HCT116 (cell line): ENCODE data around the gene COL7A1. TPM values are rescaled to one million over a fixed set of nuclear protein-coding genes. Genes with fewer than 3 reads are reported as not detected.

Experiments used
- ATAC-seq: fragments of 200-7000 bp; cut with Tn5 transposase; 2 replicates; pipeline ENCODE4 v1.9.1; 2020; ENCODE audit warnings: mild to moderate bottlenecking, moderate library complexity
- BruUV-seq: library from RNA; stranded (reverse); fragments of 400-500 nt; replicated peaks from 2 replicates; lab custom pipeline; 2021; lab: Mats Ljungman, UMichigan
- CTCF ChIA-PET: fragments of 300-600 bp; sonication (Branson Sonifier 250); formaldehyde crosslinking; loops from one replicate; lab custom pipeline; 2021; ENCODE audit warnings: antibody characterized with exemption; lab: Charles Lee
- POLR2A ChIA-PET: fragments of 300-600, 350-600 bp; sonication (Branson Sonifier 250); formaldehyde crosslinking; loops from one replicate; lab custom pipeline; 2021; ENCODE audit warnings: antibody characterized with exemption; lab: Charles Lee
- RAD21 ChIA-PET, 2 experiments: fragments of 300-600 bp; sonication (Branson Sonifier 250); formaldehyde crosslinking; loops; one replicate each; lab custom pipeline; 2023; ENCODE audit warnings: low total read pairs in 2 of 2; ENCODE audit not compliant: uncharacterized antibody in 2 of 2, unreplicated experiment in 2 of 2, low non-redundant PET in 1 of 2; lab: Charles Lee
- DNase-seq: peaks from one replicate; pipeline ENCODE4 v3.0.0-alpha.2; 2010; ENCODE audit warnings: low read depth, low spot score
- H2AFZ ChIP-seq: fragments of 200-600 bp; shearing (Covaris generic), sonication (generic); 2 replicates; pipeline ENCODE4 v1.6.1; 2017; ENCODE audit warnings: low read depth, mixed run types, mixed read lengths, antibody characterized with exemption, low read length; ENCODE audit not compliant: poor library complexity, severe bottlenecking
- H3K27ac ChIP-seq: 2 replicates; pipeline ENCODE4 v1.5.1; 2012; ENCODE audit warnings: low read depth, low read length
- H3K27me3 ChIP-seq: fragments of 200-600 bp; sonication (generic); 2 replicates; pipeline ENCODE4 v1.6.1; 2016; ENCODE audit warnings: mixed run types, low read length, mixed read lengths; ENCODE audit not compliant: insufficient read depth
- H3K36me3 ChIP-seq, 2 experiments: fragments of 200-500 bp in 1 of 2; fragments of 200-600 bp in 1 of 2; sonication (Bioruptor generic) in 1 of 2; sonication (generic) in 1 of 2; 2 replicates each; pipeline versions ENCODE4 v1.5.1 to v1.6.1; 2014 to 2016; ENCODE audit warnings: low read length in 2 of 2, inconsistent platforms in 1 of 2, mixed read lengths in 1 of 2, mixed run types in 1 of 2; ENCODE audit not compliant: insufficient read depth in 2 of 2, control insufficient read depth in 1 of 2
- H3K4me1 ChIP-seq, 2 experiments: fragments of 200-600 bp in 1 of 2; sonication (generic) in 1 of 2; 2 replicates each; pipeline versions ENCODE4 v1.5.1 to v1.6.1; 2012 to 2017; ENCODE audit warnings: low read length in 2 of 2, inconsistent platforms in 1 of 2, mild to moderate bottlenecking in 1 of 2, mixed read lengths in 1 of 2, mixed run types in 1 of 2, moderate library complexity in 1 of 2; ENCODE audit not compliant: insufficient read depth in 2 of 2, control insufficient read depth in 1 of 2
- H3K4me2 ChIP-seq: fragments of 200-600 bp; sonication (generic); 2 replicates; pipeline ENCODE4 v1.6.1; 2017; ENCODE audit warnings: mixed run types, low read length, mixed read lengths
- H3K4me3 ChIP-seq, 2 experiments: fragments of 200-600 bp in 1 of 2; sonication (generic) in 1 of 2; replicated peaks in 1 of 2; 2 replicates each; pipeline ENCODE4 v1.5.1; 2011 to 2016; ENCODE audit warnings: low read length in 2 of 2, control low read depth in 1 of 2, low read depth in 1 of 2, mild to moderate bottlenecking in 1 of 2, mixed read lengths in 1 of 2, mixed run types in 1 of 2
- H3K79me2 ChIP-seq: fragments of 200-600 bp; sonication (generic); 2 replicates; pipeline ENCODE4 v1.6.1; 2017; ENCODE audit warnings: mild to moderate bottlenecking, mixed run types, low read length, moderate library complexity, mixed read lengths; ENCODE audit not compliant: insufficient read depth
- H3K9ac ChIP-seq: fragments of 200-600 bp; sonication (generic); 2 replicates; pipeline ENCODE4 v1.6.1; 2016; ENCODE audit warnings: low read length, mixed read lengths
- H3K9me2 ChIP-seq: fragments of 200-600 bp; sonication (generic), shearing (Covaris generic); 2 replicates; pipeline ENCODE4 v1.6.1; 2017; ENCODE audit warnings: mixed run types, mild to moderate bottlenecking, moderate library complexity; ENCODE audit not compliant: insufficient read depth
- H3K9me3 ChIP-seq, 2 experiments: fragments of 200-500 bp in 1 of 2; fragments of 200-600 bp in 1 of 2; sonication (Bioruptor generic) in 1 of 2; sonication (generic) in 1 of 2; 2 replicates each; pipeline ENCODE4 v1.6.1; 2014 to 2017; ENCODE audit warnings: low read length in 2 of 2, mixed read lengths in 2 of 2, inconsistent platforms in 1 of 2, low read depth in 1 of 2, mild to moderate bottlenecking in 1 of 2, mixed run types in 1 of 2, moderate library complexity in 1 of 2; ENCODE audit not compliant: control insufficient read depth in 1 of 2, insufficient read depth in 1 of 2
- H4K20me1 ChIP-seq: fragments of 200-600 bp; sonication (generic), shearing (Covaris generic); 2 replicates; pipeline ENCODE4 v1.6.1; 2017; ENCODE audit warnings: mixed run types, mild to moderate bottlenecking, moderate library complexity; ENCODE audit not compliant: insufficient read depth
- ZNF274 ChIP-seq: fragments of 200-500 bp; sonication (Bioruptor generic); IDR thresholded peaks from 2 replicates; pipeline ENCODE4 v1.6.1; 2014; ENCODE audit warnings: mild to moderate bottlenecking, low read depth, low read length, inconsistent platforms
- intact Hi-C: fragments of 100-400 bp; cut with micrococcal nuclease; formaldehyde crosslinking; loops from 2 replicates; pipeline ENCODE4 v1.10.0; 2022
- total RNA-seq: library from RNA; stranded (reverse); gene quantifications from one replicate; pipeline ENCODE4 v1.2.1, GENCODE V29; 2021; ENCODE audit not compliant: unreplicated experiment
- TF ChIP-seq, protein P1 (sequence below): IDR thresholded peaks from 2 replicates; pipeline ENCODE4 v1.6.1; 2012

Gene COL7A1
- total RNA-seq, 1 experiment from 2014 or later = 11.4 TPM

DNA sequence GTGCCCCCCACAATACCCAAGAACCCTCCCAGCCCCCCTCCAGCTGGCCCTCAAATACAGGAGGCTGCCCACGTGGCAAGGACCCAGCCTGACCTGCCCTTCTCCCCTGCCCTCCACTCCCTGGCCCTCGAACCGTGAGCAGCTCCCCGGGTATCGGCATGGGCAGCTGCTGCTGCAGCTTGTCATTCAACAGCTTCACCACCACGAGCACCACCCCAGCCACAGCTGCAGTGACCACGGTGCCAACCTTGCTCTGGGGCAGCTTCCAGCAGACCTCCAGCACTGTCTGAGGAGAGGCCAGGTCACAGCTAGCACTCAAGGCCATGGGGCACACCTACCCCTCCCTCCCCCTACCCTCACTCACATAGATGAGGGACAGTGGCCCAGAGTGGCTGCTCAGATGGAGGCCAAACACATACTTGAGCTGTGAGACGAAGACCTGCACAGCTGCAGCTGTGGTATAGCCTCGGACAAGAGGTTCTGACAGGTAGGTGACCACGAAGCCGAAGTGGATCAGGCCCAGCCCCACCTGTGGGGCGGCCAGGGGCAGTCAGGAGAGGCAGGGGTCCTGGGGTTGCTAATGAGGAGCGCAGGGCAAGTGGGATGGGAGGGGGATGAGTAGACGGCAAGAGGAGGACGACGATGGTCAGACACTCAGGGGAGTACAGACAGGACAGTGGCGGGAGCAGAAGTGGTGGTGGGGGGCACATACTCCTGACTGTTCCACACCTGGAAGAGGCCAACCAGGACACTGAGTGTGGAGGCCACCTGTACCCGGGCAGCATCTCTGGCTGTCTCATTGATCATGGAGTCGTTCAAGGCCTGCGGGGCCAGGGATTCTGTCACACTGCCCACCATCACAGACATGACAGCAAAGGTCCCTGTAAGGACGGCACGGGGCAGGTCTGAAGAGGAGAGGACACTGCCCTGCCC is 36.7 kb upstream of the COL7A1 start:
- Histone ChIP-seq H2AFZ (no peak overlapping the region), H4K20me1 (no peaks in the 10 kb centered on the region), H3K79me2 (peaks cover 12% of the 10 kb centered on the region; the same call in 1 of the 2 replicates), H3K4me1 (peaks cover 11 to 22% of the 10 kb centered on the region in 2 experiments), H3K27ac (no peak overlapping the region), H3K27me3 (no peaks in the 10 kb centered on the region), H3K9ac (no peak overlapping the region), H3K36me3 (peaks cover 20 to 39% of the 10 kb centered on the region in 2 experiments; a peak in 3 of 4 replicates), H3K4me2 (no peak overlapping the region), H3K9me2 (no peaks in the 10 kb centered on the region), H3K4me3 (no peak overlapping the region), H3K9me3 (no peaks in the 10 kb centered on the region)
- DNase-seq = no peak
- ChIA-PET POLR2A (interaction anchor here (0.6 to 0.7 kb wide), 2 partner anchors 86 to 288 kb away, joined by 3 read pairs; no protein-coding TSS in a partner anchor), CTCF (no interaction called here), RAD21 (no interaction called here)
- no peak for TF ChIP-seq ZNF274
- ATAC-seq = no peak
- BruUV-seq = no TSS peak
- intact Hi-C loops = no loop called here

DNA sequence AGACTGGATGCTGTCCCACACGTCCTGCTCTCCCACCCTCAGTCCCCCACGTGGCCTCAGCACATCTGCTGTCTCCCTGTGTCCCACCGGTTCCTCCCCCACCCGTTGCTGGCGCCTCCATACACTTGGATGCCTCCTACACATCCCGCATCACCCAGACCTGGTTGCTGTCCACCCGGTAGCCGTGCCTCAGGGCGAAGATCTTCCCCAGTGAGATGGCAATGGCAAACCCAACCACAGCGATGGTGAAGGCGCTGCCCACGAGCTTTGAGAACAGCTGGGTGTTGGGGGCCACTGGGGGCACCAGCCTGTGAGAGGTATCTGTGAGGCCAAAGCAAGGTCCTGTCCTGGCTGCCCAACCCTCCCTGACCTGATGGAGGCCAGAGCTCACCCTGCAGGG is 35.7 kb upstream of the COL7A1 start:
- ATAC-seq = no peak
- Histone ChIP-seq H3K4me1 (peaks cover 5 to 13% of the 10 kb centered on the region in 2 experiments; a peak in 3 of 4 replicates), H2AFZ (no peak overlapping the region), H3K4me3 (no peak overlapping the region), H3K9ac (no peak overlapping the region), H3K79me2 (peaks cover 12% of the 10 kb centered on the region; the same call in 1 of the 2 replicates), H3K36me3 (peaks cover 22 to 44% of the 10 kb centered on the region in 2 experiments; a peak in 3 of 4 replicates), H3K9me2 (no peaks in the 10 kb centered on the region), H3K9me3 (no peaks in the 10 kb centered on the region), H4K20me1 (no peaks in the 10 kb centered on the region), H3K27me3 (no peaks in the 10 kb centered on the region), H3K27ac (no peak overlapping the region), H3K4me2 (no peak overlapping the region)
- ChIA-PET CTCF (no interaction called here), RAD21 (no interaction called here), POLR2A (no interaction called here)
- TF ChIP-seq, protein P1, sequence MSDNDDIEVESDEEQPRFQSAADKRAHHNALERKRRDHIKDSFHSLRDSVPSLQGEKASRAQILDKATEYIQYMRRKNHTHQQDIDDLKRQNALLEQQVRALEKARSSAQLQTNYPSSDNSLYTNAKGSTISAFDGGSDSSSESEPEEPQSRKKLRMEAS = no peak
- DNase-seq = no peak
- BruUV-seq = no TSS peak
- intact Hi-C loops = no loop called here
